HG02588 (cell line): Measurements from ENCODE around the gene TNIK.

Source experiments
- ATAC-seq: cut with Tn5 transposase; IDR thresholded peaks from one replicate; pipeline ENCODE4 v1.9.1; 2021; ENCODE audit warnings: mild to moderate bottlenecking, moderate library complexity; ENCODE audit not compliant: unreplicated experiment

TNIK gene

GRCh38 chr3:171026597-171027293 is 433.5 kb downstream of the TNIK start, which contains the start of gene SLC2A2:
TSS of gene SLC2A2 (minus strand) at chr3:171026720. CDS start at chr3:171026670, 50 bp downstream.
- ATAC-seq, result no peak

DNA sequence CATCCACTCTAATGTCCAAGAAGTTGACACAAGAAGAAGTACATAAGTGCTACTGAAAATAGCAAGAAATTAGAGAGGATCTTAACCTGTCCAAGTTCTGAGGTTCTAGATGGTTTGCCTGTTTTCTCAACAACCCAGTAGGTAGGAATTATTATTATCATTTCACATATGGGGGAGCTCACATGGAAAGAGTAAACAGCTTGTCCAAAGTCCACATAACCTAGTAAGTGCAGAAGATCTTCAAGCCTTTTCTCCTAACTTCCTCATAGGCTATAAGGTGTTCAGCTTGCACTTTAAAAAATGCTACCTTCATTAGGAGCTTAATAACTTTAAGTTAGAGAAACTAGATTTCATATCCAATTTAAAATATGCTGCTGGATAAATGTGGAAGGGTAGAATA is 436.6 kb downstream of the TNIK start:
- no peak for ATAC-seq

DNA sequence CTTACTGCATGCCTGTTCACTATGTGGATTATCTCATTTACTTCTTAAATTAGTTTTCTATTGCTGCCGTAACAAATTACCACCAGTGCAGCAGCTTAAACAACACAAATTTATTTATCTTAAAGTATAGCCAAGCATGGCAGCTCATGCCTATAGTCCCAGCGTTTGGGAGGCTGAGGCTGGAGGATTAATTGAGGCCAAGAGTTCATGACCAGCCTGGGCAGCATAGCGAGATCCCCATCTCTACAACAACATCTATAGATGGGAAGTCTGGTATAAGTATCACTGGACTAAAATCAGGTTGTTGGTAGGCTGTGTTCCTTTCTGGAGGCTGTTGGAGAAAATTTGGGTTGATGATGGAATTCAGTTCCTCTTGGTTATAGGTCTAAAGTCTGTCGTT is 438.8 kb downstream of the TNIK start:
- ATAC-seq, result no peak

GRCh38 chr3:171018156-171018935 is 441.9 kb downstream of the TNIK start:
- ATAC-seq, result no peak

- ATAC-seq, result no peak
Observed at GRCh38 chr3:171013822-171014748, 446.1 kb downstream of the TNIK start.

- ATAC-seq, result no peak
Observed at GRCh38 chr3:171011873-171012336, 448.3 kb downstream of the TNIK start.
